ENCODE results near the gene HESX1. TPM values are rescaled to one million over a fixed set of nuclear protein-coding genes. Genes with fewer than 3 reads are reported as not detected.

The HESX1 gene
- total and polyA plus RNA-seq, 2 of the 4 experiments (the other 2 are of a cell fraction): 0.36 to 0.82 TPM

- peak overlapping the region; percentile 30; the same call in 1 of the 2 replicates for H2BK120ac ChIP-seq (ENCODE audit: low read depth, low read length)
- peak overlapping the region; percentile 56; the same call in 1 of the 2 replicates for H4K5ac ChIP-seq (ENCODE audit: low read depth, low read length)
- H3K36me3 ChIP-seq (ENCODE audit: control insufficient read depth, insufficient read depth, low read length): no peaks in the 10 kb centered on the region
- peak overlapping the region; percentile 45 for H3K9ac ChIP-seq (ENCODE audit: low read depth, low read length)
- no peak overlapping the region for H3K14ac ChIP-seq (replicated peaks; ENCODE audit: low read depth, low read length)
- no peaks in the 10 kb centered on the region for H3K79me1 ChIP-seq (ENCODE audit: low read depth in 1 of 2, low read length in 2 of 2)
- H3K9me3 ChIP-seq (ENCODE audit: control insufficient read depth, insufficient read depth, low read length): no peaks in the 10 kb centered on the region
- in situ Hi-C loops (cut with MboI; ENCODE audit: low sequenced_read_pairs): loop anchor here (25.0 kb wide), 1 partner anchor 392 kb away; the partner anchor contains the start of gene PDE12
- peak overlapping the region; percentile 93 for H2AFZ ChIP-seq (replicated peaks; ENCODE audit: low read length, poor library complexity)
- no peaks in the 10 kb centered on the region for H4K20me1 ChIP-seq (ENCODE audit: insufficient read depth, low read length)
- ATAC-seq (ENCODE audit: low read depth) (peak; percentile 85), DNase-seq (peak; percentile 52)
- H2AK5ac ChIP-seq (ENCODE audit: low read depth, low read length): no peak overlapping the region
- H3K23ac ChIP-seq (ENCODE audit: low read depth, low read length): no peak overlapping the region
- peak overlapping the region; percentile 90 for H3K4me2 ChIP-seq (ENCODE audit: low read depth, low read length)
- no peak overlapping the region for H3K56ac ChIP-seq (ENCODE audit: extremely low read depth, insufficient read depth, low read length)
- H3K9me1 ChIP-seq (ENCODE audit: insufficient read depth, low read length): no peaks in the 10 kb centered on the region
- peak overlapping the region; percentile 33 for H4K91ac ChIP-seq (ENCODE audit: insufficient read depth, low read depth, low read length)
- no peak overlapping the region for H2BK15ac ChIP-seq (ENCODE audit: low read depth, low read length)
- no peak overlapping the region; the same call in 1 of the 2 replicates for H3K18ac ChIP-seq (ENCODE audit: low read depth, low read length)
- WGBS, 2 experiments (ENCODE audit: extremely low coverage in 2 of 2, insufficient read length in 1 of 2): 20% methylated on average over 20 of the region's 40 CpGs; no CpG with 5 or more reads in 1 of the 2 experiments
- no peak overlapping the region for H3K27ac ChIP-seq (ENCODE audit: insufficient read depth, low read length)
- dilution Hi-C loops (cut with HindIII; ENCODE audit: low sequenced_read_pairs, unreplicated experiment): no loop called here
- CTCF ChIA-PET: interaction anchor here (0.6 to 1.4 kb wide), 5 partner anchors 52 to 175 kb away, joined by 3 read pairs; no protein-coding TSS in a partner anchor
- H3K4me3 ChIP-seq (ENCODE audit: insufficient read depth, low read depth, low read length): peak overlapping the region; percentile 43
- peak overlapping the region; percentile 81 to 93 for H4K8ac ChIP-seq (ENCODE audit: low read depth in 2 of 2, low read length in 2 of 2)
- peak overlapping the region; percentile 43 for H2AK9ac ChIP-seq (replicated peaks; ENCODE audit: low read depth, low read length, poor library complexity)
- no TSS peak for BruUV-seq (replicated peaks)
- peaks cover 3% of the 10 kb centered on the region; the same call in 1 of the 2 replicates for H3K4me1 ChIP-seq (ENCODE audit: control insufficient read depth, insufficient read depth, low read length)
- H2BK20ac ChIP-seq (ENCODE audit: low read depth, low read length): no peak overlapping the region
- H3K27me3 ChIP-seq (ENCODE audit: control insufficient read depth, insufficient read depth, low read length): peaks cover 20% of the 10 kb centered on the region
- intact Hi-C loops (cut with micrococcal nuclease): loop anchor here (2.0 to 10.0 kb wide), 6 partner anchors 57 to 682 kb away; partner anchors contain the start of genes APPL1 and PDE12
- TF ChIP-seq RFX5 (IDR thresholded peaks at IDR 0.05; ENCODE audit: low read depth, low read length): no peak
- TF ChIP-seq SMC3 (IDR thresholded peaks at IDR 0.05; ENCODE audit: low read depth, low read length): peak; percentile 58; the same call in 1 of the 2 replicates
- TF ChIP-seq, protein P1, sequence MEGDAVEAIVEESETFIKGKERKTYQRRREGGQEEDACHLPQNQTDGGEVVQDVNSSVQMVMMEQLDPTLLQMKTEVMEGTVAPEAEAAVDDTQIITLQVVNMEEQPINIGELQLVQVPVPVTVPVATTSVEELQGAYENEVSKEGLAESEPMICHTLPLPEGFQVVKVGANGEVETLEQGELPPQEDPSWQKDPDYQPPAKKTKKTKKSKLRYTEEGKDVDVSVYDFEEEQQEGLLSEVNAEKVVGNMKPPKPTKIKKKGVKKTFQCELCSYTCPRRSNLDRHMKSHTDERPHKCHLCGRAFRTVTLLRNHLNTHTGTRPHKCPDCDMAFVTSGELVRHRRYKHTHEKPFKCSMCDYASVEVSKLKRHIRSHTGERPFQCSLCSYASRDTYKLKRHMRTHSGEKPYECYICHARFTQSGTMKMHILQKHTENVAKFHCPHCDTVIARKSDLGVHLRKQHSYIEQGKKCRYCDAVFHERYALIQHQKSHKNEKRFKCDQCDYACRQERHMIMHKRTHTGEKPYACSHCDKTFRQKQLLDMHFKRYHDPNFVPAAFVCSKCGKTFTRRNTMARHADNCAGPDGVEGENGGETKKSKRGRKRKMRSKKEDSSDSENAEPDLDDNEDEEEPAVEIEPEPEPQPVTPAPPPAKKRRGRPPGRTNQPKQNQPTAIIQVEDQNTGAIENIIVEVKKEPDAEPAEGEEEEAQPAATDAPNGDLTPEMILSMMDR (conservative IDR thresholded peaks at IDR 0.05; ENCODE audit: low read depth, low read length): peak; percentile 77
- TF ChIP-seq RAD21 (IDR thresholded peaks at IDR 0.05; ENCODE audit: low read length): peak; percentile 76
- TF ChIP-seq MAFK (IDR thresholded peaks at IDR 0.05; ENCODE audit: low read depth, low read length): no peak
- no peak overlapping the region for H3K4ac ChIP-seq (ENCODE audit: low read depth, low read length)
- H2BK5ac ChIP-seq (ENCODE audit: low read depth, low read length, poor library complexity, severe bottlenecking): no peak overlapping the region
- POLR2A ChIA-PET (ENCODE audit: unreplicated experiment): interaction anchor here (0.7 kb wide), 1 partner anchor 17 kb away, joined by 3 read pairs; no protein-coding TSS in a partner anchor
These were observed 29.7 kb downstream of the HESX1 start for GRCh38 chr3:57169872-57170623.

Data from IMR-90 (cell line).